ENCODE results near the gene HCCS. TPM values are rescaled to one million over a fixed set of nuclear protein-coding genes. Genes with fewer than 3 reads are reported as not detected.

The HCCS gene
- total RNA-seq, 1 experiment from 2014 or later, result 28.0 TPM

- Mint-ChIP-seq H3K27ac (no peak overlapping the region), H3K36me3 (no peaks in the 10 kb centered on the region), H3K27me3 (ENCODE audit: low read depth) (no peaks in the 10 kb centered on the region; the same call in 1 of the 2 replicates), H3K9me3 (no peaks in the 10 kb centered on the region), H3K4me3 (peak overlapping the region; percentile 14; the same call in 1 of the 2 replicates), H3K4me1 (peaks cover 13% of the 10 kb centered on the region)
- TF ChIP-seq ESRRA (CRISPR knock-in tag; IDR thresholded peaks at IDR 0.05; ENCODE audit: borderline replicate concordance) (no peak), CTCF (IDR thresholded peaks at IDR 0.05) (peak; percentile 52; the same call in 1 of the 2 replicates)
- DNase-seq (ENCODE audit: low spot score) (peak; percentile 24), ATAC-seq (peak; percentile 75)
- ChIA-PET POLR2A (no interaction called here), CTCF (no interaction called here)
Measured at GRCh38 chrX:11143931-11144678, 33.0 kb downstream of the HCCS start.

DNA sequence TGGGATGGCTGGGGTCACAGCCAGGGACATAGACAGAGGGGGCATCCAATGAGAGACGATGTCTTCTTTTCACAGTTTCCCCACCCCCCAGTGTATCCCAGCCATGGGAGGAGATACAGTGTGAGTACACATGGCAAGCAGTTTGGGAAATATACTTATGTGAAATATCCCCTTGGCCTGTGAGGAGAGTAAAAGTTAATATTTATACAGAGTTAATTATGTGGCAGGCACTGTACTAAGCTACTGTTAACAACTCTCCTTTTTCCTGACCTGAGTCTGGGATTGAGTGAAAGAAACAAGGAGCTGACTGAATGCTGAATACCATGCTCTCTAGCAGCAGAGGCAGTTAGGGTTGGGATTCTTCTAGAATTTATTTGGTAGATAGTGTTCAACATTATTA is 35.3 kb downstream of the HCCS start:
- Mint-ChIP-seq H3K27ac (no peak overlapping the region), H3K36me3 (no peaks in the 10 kb centered on the region), H3K4me3 (no peak overlapping the region), H3K4me1 (peaks cover 25% of the 10 kb centered on the region), H3K9me3 (no peaks in the 10 kb centered on the region), H3K27me3 (ENCODE audit: low read depth) (no peaks in the 10 kb centered on the region; the same call in 1 of the 2 replicates)
- no peak for TF ChIP-seq SOX15 (CRISPR knock-in tag; IDR thresholded peaks at IDR 0.05)
- TF ChIP-seq, protein P1, sequence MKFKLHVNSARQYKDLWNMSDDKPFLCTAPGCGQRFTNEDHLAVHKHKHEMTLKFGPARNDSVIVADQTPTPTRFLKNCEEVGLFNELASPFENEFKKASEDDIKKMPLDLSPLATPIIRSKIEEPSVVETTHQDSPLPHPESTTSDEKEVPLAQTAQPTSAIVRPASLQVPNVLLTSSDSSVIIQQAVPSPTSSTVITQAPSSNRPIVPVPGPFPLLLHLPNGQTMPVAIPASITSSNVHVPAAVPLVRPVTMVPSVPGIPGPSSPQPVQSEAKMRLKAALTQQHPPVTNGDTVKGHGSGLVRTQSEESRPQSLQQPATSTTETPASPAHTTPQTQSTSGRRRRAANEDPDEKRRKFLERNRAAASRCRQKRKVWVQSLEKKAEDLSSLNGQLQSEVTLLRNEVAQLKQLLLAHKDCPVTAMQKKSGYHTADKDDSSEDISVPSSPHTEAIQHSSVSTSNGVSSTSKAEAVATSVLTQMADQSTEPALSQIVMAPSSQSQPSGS (CRISPR knock-in tag; IDR thresholded peaks at IDR 0.05; ENCODE audit: borderline replicate concordance, low read depth), result no peak
- TF ChIP-seq ZNF512 (CRISPR knock-in tag; IDR thresholded peaks at IDR 0.05; ENCODE audit: borderline replicate concordance), result no peak
- TF ChIP-seq, protein P2, sequence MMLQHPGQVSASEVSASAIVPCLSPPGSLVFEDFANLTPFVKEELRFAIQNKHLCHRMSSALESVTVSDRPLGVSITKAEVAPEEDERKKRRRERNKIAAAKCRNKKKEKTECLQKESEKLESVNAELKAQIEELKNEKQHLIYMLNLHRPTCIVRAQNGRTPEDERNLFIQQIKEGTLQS (CRISPR knock-in tag; conservative IDR thresholded peaks at IDR 0.05), result no peak
- TF ChIP-seq MYBL2 (CRISPR knock-in tag; IDR thresholded peaks at IDR 0.05), result no peak
- TF ChIP-seq, protein P3, sequence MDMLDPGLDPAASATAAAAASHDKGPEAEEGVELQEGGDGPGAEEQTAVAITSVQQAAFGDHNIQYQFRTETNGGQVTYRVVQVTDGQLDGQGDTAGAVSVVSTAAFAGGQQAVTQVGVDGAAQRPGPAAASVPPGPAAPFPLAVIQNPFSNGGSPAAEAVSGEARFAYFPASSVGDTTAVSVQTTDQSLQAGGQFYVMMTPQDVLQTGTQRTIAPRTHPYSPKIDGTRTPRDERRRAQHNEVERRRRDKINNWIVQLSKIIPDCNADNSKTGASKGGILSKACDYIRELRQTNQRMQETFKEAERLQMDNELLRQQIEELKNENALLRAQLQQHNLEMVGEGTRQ (CRISPR knock-in tag; IDR thresholded peaks at IDR 0.05), result no peak
- no peak for TF ChIP-seq SMAD4 (CRISPR knock-in tag; IDR thresholded peaks at IDR 0.05)
- TF ChIP-seq, protein P4, sequence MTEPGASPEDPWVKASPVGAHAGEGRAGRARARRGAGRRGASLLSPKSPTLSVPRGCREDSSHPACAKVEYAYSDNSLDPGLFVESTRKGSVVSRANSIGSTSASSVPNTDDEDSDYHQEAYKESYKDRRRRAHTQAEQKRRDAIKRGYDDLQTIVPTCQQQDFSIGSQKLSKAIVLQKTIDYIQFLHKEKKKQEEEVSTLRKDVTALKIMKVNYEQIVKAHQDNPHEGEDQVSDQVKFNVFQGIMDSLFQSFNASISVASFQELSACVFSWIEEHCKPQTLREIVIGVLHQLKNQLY (CRISPR knock-in tag; IDR thresholded peaks at IDR 0.05), result no peak
- TF ChIP-seq JUN (CRISPR knock-in tag; IDR thresholded peaks at IDR 0.05), result no peak
- TF ChIP-seq, protein P5, sequence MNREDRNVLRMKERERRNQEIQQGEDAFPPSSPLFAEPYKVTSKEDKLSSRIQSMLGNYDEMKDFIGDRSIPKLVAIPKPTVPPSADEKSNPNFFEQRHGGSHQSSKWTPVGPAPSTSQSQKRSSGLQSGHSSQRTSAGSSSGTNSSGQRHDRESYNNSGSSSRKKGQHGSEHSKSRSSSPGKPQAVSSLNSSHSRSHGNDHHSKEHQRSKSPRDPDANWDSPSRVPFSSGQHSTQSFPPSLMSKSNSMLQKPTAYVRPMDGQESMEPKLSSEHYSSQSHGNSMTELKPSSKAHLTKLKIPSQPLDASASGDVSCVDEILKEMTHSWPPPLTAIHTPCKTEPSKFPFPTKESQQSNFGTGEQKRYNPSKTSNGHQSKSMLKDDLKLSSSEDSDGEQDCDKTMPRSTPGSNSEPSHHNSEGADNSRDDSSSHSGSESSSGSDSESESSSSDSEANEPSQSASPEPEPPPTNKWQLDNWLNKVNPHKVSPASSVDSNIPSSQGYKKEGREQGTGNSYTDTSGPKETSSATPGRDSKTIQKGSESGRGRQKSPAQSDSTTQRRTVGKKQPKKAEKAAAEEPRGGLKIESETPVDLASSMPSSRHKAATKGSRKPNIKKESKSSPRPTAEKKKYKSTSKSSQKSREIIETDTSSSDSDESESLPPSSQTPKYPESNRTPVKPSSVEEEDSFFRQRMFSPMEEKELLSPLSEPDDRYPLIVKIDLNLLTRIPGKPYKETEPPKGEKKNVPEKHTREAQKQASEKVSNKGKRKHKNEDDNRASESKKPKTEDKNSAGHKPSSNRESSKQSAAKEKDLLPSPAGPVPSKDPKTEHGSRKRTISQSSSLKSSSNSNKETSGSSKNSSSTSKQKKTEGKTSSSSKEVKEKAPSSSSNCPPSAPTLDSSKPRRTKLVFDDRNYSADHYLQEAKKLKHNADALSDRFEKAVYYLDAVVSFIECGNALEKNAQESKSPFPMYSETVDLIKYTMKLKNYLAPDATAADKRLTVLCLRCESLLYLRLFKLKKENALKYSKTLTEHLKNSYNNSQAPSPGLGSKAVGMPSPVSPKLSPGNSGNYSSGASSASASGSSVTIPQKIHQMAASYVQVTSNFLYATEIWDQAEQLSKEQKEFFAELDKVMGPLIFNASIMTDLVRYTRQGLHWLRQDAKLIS (CRISPR knock-in tag; IDR thresholded peaks at IDR 0.05; ENCODE audit: borderline replicate concordance), result no peak
- TF ChIP-seq OVOL2 (CRISPR knock-in tag; IDR thresholded peaks at IDR 0.05; ENCODE audit: borderline replicate concordance), result no peak
- no peak for TF ChIP-seq ESRRA (CRISPR knock-in tag; IDR thresholded peaks at IDR 0.05; ENCODE audit: borderline replicate concordance)
- TF ChIP-seq TCF7 (CRISPR knock-in tag; IDR thresholded peaks at IDR 0.05; ENCODE audit: low read depth), result no peak
- TF ChIP-seq SP1 (CRISPR knock-in tag; conservative IDR thresholded peaks at IDR 0.05), result no peak
- no peak for TF ChIP-seq ZNF121 (CRISPR knock-in tag; IDR thresholded peaks at IDR 0.05)
- TF ChIP-seq STAT6 (CRISPR knock-in tag; conservative IDR thresholded peaks at IDR 0.05; ENCODE audit: low read depth), result no peak
- no peak for TF ChIP-seq CREB1 (CRISPR knock-in tag; IDR thresholded peaks at IDR 0.05)
- ChIA-PET POLR2A (no interaction called here), CTCF (no interaction called here)
- no peak for ATAC-seq
- DNase-seq (ENCODE audit: low spot score), result no peak

Measured in WTC11 (cell line).